Medulla oblongata (tissue), 1 donor: ENCODE measurements around the gene NCKAP5.
"Not testable (repeated sequence)": the region's sequence is repeated elsewhere in the genome, so short reads cannot be mapped to it uniquely, and the experiment has no call there.

ENCODE experiments used
- DNase-seq: peaks from one replicate; pipeline ENCODE4 v3.0.0-alpha.2; 2015; ENCODE audit errors: extremely low spot score

Gene NCKAP5

DNA sequence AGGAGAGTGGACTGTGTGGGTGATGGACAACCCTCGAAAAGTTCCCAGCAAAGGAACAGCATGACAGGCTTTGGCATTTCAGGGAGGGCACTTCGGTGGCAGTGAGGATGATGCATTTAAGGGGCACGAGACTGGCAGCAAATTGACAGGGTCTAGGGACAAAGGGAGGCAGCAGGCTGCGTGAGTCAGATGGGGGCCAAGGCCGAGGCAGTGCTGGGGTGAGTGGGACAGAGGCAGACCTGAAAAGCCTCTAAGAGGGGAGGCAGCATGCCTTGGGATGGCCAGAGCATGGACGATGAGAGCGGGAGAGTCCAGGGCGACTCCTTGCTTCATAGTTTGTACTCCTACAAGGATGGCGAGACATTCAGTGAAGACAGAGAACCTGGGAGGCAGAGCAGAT is 848.8 kb downstream of the NCKAP5 start:
- no peak for DNase-seq

DNA sequence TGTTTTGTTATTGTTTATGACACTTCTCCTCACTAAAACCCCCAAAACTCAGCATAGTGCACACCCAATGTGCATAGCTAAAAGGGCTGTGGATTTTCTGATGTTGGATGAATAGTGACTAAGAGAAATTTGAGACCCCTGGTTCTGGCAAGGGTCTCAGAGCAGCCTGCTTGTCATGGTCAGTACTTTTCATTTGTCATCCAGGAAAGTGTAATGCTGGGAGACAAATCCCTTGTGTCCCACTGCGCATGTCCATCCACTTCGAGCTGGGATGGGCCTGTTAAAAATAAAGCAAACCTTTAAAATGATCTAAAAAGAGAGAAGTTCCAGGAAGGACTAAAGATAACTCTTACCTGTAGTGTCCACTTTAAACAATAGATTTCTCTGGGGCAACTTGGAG is 851.3 kb downstream of the NCKAP5 start:
- DNase-seq, result no peak

DNA sequence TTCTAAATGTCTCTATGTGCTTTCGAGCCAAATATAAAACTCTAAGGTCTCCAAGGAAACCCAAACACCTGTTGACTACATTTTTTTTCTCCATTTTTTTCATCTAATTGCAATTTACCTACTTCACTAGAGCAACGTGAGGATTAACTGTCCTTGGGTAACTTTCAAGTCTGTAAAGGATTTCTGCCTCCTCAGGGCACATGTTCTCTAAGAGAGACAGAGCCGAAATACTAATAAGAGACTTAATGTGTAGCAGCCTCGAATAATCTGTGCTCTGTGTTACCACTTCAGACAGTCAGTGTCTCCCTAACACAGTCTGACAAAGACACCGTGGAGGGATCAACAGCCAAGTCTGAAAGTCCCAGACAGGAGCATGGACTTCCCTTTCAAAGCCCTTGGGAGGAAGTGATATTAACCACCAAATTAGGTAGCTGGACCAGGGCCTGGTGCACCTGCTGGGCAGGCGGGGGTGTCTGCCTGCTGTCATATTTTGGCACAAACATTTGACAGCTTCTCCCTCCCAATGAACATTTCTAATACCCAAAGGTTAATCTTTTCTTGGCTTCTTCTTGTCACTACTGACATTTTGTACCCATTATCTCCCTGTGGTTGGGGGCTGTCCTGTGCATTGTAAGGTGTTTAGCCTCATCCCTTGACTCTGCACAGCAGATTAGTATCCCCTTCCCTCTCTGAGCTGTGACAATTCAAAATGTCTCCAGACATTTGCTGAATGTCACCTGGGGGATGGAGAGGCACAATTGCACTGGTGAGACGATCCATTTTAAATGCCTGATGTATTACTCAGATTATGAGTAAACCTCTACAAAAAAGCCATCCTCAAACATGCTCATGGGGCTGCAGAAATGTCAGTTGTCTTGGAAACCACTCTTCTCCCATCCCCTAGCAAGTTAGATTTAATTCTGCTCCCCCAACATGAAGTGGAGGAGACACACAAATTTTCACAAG is 852.6 kb downstream of the NCKAP5 start:
- no peak for DNase-seq

DNA sequence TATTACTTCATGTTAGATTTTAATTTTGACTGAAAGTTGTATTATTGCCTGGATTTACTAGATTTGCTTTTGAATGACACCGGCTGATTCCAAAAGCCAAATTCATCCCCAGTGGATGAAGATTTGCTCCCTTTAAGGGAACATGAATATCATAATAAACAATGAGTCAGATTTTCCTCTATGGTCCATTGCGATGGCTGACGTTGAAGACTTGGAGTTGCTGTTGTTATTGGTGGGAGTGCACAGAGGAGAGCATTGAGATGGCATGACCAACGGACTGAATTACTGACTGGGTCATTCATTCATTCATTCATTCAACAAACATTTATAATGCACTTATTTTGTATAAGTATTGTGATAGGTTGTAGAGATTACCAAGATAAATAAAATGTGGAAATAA is 864.9 kb downstream of the NCKAP5 start:
- DNase-seq, result no peak

DNA sequence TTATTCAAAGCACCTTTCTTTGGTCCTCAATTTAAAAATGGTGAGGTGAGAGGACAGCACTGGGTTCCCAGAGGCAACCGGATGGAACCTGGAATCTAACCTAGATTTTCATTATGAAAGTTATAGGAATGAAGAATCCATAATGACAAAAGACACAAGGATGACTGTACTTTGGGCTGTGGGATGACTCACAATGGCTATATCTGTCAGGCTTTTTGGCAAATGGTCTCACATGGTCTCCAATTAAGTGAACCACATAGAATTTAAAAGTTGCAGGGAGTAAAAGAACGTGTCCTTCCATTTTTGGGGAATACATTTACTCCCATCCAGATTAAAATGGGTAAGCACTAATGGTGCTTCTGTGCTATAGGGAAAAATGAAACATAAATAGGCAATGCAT is 866.5 kb downstream of the NCKAP5 start:
- no peak for DNase-seq

DNA sequence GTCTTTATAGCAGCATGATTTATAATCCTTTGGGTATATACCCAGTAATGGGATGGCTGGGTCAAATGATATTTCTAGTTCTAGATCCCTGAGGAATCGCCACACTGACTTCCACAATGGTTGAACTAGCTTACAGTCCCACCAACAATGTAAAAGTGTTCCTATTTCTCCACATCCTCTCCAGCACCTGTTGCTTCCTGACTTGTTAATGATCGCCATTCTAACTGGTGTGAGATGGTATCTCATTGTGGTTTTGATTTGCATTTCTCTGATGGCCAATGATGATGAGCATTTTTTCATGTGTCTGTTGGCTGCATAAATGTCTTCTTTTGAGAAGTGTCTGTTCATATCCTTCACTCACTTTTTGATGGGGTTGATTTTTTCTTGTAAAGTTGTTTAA is 868.5 kb downstream of the NCKAP5 start:
- DNase-seq, result not testable (repeated sequence)

DNA sequence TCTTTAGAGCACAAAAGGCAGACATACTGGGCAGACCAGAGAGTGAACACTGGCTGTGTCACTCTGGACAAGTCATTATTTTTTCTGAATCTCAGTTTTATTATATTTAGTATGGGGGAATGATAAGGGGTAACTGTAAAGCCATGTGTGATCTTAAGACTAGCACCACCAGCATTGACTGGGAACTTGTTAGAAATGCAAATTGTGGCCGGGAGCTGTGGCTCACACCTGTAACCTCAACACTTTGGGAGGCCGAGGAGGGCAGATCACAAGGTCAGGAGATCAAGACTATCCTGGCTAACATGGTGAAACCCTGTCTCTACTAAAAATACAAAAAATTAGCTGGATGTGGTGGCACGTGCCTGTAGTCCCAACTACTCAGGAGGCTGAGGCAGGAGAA is 869.9 kb downstream of the NCKAP5 start:
- DNase-seq, result not testable (repeated sequence)

DNA sequence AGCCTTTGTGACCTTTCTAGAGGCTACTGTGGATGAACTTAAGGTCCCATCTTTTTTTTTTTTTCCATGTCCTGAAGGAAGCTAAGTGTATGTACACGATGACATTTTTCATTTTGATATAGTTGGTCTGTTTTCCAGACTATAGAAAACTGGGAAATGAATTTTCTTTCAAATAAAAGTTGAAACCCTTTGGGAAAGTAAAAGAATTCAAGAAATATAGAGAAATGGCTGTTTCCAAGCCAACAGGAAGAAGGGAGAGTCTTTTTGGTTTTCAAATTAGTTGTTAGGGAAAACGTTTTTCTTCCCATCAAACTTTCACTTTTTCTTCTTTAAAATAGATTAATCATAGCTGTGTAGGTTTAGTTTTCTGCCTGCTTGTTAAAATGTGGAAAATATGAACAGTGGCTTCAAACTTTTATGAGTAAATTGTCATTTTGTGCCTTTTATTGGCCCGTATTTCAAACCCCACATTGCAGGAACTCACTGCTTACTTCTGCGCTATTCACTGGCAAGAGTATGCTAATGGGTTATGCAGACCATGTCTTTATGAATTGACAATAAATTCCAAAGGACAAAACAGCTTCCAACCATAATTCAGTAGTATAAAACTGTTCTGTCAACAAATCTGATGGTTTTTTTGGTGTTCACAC is 870.6 kb downstream of the NCKAP5 start:
- no peak for DNase-seq

DNA sequence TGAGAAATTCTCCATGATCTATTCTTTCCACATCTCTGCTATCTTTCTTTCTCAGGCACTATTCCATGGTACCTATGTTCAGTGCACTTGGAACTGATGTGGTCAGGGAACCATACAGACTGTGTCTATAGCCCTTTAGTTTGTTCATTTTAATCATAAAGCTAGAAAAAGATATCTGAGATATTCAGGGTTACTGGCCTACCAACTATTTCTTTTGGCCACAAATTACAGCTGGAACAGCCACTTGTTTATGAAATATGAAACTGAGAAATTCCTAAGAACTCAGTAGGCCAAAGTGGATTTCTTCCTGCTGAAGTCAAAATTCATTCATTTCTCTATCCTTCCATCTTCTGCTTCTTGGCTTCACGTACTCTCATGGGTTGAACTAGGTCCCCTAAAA is 875.4 kb downstream of the NCKAP5 start:
- DNase-seq, result no peak

DNA sequence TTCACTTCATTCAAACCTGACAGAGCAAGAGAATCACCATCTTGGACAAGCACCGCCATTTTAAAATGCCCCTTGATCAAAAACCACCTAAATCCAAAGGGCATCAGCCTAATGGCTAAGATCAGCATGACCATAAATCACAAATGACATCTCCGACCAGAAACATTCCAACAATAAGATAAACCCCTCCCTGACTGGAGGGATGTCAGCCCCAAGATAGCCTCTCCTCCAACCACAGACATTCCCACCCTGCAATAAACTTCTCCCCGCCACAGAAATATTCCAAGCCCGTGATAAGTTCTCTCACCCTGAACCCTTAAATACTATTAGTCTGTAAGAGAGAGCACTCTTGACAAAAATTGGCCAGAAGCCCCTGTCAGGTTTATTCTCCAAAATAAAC is 876.7 kb downstream of the NCKAP5 start:
- no peak for DNase-seq

DNA sequence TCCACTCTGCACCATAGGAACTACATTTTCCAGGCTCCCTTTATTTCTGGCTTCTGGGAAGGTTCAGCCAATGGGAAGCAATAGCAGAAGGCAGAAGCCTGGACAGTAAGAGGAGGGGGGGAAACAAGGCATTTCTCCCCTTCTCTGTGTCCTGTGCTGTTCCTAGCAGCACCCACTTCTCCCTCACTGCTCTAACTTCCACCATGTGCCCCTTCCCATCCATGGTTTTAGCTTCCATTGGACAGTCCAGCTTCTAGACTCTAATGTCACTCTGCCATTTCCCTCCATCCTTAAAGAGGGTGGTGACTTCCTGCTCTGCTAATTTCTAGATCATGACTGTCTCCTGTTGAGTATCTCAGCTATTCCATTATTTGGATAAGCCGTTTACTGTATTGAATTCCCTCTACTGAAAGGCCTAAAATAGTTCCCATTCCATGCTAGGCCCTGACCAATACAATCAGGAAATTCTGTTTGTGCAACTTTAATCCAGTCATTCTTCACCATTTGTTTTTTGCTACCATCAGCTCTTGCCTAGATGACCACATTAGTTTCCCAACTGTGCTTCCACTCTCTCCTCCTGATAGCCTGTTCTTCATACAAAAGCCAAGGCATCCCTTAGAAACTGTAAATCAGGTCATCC is 877.5 kb downstream of the NCKAP5 start:
- DNase-seq, result no peak

DNA sequence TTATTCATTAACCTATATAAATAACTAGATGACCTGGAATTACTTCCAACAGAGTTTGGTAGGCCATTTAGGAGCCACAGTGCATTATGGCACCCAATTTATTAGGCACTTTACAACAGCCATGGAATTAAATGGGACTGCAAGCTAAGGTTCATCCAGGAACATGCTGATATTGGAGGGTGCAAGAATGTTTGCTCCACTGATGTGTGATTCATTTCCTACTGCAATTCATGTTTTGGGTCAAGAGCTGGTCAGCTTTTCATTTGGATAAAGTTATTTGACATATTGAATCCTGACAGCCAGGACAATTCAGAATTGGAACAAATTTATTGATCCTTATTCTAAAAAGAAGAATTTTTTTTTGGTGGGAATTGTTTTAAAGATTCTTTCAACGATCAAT is 886.5 kb downstream of the NCKAP5 start:
- DNase-seq, result no peak

DNA sequence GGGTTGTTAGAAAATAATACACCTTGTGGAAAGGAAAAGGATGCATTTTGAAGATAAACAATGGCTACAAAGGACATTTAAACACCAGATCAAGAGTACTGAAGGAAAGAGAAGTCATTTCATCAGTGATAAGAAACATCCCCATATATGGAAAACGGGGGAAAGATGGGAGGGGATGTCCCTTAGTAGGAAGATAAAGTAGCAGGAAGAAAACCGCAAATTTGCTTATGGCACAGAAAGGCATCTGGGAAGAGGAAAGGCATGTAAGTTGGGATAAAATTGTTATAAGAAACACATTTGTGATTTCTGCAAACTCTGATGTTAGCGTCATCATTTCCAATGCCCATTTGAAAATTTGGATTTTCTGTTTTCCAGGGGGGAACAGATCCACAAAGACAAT is 887.7 kb downstream of the NCKAP5 start:
- no peak for DNase-seq

DNA sequence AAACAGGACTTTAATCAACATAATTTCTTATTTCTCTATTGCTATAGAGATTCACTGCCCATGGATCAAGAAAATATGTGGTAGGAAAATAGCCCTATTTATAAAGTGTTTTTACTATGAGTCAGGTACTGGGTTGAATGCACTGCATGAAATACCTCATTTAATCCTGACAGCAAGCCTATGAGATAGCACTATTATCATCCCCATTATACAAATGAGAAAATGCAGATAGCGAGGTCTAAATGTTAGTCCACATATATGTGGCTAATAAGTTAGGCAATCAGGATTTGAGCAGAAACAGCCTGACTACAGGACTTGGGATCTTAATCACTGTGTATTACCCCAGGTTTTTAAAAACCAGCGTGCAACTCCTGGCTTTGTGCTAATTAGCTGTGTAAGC is 889.8 kb downstream of the NCKAP5 start:
- no peak for DNase-seq

DNA sequence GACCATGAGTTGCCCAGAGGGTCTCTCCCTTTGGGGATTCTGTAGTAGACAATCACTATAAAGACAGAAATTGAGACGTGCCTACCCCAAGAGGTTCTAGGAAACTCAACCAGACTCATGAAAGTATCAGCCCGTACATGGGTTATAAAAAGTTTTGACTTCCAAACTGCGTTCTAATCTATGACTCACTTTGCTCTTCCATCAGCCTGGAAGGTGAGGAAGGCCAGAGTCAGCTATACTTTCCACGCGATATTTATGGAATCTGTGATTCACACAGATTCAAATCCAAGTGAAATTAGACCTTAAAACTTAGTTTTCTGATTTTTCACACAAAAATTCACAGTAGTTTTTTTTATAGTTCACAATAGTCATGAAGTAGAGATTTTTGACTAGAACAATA is 890.6 kb downstream of the NCKAP5 start:
- no peak for DNase-seq

DNA sequence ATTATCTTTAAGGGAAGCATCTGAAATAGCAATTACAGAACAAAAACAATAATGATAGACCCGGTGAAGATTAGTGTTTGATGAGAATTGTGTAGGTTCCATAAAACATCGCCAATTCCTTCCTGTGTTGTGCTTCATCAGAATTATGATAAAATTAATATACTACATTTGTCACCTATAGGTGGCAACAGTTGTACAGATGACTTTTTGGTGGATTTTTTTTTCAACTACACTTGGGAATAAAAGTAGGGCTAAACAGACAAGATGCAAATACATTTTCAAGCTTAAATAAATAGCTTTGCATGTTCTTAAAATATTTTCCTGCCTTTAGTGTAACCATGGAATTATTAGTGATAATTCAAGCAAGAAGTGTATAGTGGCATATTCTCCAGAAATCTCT is 891.3 kb downstream of the NCKAP5 start:
- DNase-seq, result no peak

DNA sequence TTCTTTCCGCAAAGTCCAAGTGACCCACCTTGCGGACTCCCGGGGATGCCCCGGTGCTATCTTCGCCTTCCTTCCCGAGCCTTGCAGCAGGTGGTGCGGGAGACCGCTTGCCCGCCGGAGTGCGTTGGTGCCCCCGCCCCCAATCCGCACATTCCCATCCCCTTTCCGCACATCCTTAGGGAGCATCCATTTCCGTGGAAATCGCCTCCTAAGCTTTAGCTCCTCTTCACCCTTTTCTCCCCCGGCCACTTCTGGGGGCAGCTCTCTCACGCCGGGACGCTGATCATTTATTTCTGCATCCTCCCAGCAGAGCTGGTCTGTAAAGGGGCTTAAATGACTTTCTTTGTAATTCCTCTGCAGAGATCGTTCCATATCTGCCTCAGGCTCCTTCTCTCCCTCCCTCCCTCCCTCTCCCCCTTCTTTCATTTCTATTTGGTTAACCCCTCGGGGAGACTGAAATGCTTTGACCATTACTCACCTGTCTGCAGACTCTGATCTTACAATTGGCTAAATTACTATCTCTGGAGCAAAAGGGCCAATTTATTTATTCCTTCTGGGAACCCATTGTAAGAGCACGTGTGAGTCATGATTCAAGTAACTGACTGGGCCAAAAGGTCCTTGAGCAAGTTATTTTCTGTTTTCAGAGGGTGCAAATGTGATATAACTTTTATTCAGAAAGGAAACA is 897.0 kb downstream of the NCKAP5 start:
- DNase-seq, result no peak

DNA sequence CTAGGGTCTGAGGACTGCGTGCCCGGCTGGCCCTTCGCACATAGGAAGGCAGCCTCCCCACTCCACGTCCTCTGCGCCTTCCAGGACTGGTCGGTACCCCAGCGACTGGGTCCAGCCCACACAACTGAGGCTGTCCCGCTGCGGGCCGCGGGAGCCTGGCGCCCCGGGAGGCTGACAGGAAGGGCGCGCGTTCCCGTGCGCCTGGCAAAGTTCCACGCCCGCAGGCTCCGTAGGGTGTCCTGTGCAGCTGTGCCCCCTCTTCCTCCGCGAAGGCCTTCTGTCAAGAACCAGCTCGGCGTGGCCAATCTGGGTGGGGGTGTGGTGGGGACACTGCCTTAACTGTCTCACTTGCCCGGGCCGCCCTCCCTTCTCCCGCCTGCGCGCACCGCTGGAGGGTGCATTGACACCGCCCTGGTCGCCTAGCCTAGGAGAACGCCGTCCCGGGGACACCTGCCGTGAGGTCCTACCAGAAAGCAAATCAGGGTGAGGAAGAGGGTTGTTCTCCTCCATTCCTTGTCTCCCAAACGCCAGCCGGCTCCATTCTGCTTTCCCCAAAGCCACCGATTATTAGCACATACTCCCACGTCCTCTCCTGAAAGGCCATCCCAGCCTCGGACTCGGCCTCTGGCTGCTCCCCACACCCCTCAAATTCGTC is 897.6 kb downstream of the NCKAP5 start:
- peak; percentile 32 for DNase-seq

DNA sequence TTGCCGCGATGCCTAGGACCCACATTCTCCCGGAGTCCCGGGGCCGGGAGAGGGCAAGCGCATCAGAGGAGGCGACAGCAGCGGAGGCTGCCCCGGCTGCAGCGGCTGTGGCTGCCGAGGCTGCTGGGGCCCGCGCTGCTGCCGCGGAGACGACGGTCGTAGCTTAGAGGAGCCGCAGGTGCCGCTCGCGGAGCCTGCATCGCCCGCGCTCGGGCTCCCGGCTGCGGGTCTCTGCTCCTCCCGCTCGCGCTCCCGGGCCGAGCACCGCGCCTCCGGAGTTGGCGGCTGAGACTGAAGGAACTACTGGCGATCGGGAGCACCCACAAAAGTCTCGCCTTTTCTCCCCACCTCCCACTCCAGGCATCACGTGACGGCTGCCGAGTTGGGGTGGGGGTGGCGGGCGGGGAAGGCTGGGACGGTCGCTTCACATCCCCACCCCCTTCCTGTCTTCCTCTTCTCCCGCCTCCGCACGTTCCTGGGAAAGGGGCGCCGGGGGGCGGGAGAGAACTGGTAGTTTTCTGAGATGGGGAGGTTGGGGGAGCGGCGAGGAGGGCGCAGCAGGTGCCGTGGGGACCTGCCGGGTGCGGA is 898.3 kb downstream of the NCKAP5 start, which contains the start of gene LYPD1:
Gene LYPD1 (minus strand): TSS at position 298 of the 588 bp plus-strand sequence. CDS start 273 bp downstream, at position 25.
- DNase-seq, result peak; percentile 49

DNA sequence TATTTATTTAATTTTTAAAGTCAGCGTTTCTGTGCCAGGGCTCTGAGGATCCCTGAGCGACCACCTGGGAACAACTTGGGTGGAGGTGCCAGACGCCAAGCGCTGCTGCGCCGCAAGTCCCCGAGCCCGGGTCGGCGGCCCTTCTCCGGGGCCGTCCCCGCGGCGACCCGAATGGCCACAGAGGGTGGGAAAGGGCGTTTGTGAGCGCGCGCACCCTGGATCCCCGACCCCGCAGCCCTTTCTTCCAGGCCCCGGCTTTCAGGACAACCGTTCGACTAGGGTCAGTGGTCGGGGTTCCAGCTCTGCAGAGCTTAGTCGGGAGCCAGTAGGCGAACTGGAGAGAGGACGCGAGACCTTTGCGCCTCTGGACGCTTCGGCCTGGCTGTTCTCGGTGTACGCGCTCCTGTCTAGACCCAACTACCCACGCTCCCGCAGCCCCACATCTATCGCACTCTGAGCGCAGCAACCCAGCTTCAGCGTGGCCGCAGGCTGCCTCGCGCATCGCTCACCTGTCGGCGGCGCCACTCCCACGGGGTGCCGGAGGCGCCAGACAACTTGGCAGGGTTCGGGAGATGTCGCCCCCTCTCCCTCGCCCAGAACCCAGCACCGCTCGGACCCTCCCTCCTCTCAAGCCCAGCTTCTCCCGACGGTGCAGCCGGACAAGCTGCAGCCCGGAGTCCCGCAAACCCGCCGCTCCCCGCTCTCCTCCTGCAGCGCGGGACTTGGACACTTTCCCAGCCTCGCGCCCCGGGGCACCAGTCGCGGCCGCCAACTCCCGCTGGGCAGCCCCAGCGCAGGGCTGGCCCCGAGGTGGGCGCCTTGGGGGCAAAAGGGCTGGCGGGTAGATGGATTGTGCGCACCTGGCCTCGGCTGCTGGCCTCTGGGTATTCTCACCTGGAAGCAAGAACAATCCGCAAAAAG is 899.0 kb downstream of the NCKAP5 start:
- DNase-seq, result no peak
